ENCODE results near the gene MYO9A. TPM values are rescaled to one million over a fixed set of nuclear protein-coding genes. Genes with fewer than 3 reads are reported as not detected.
"Not testable (repeated sequence)": the region's sequence is repeated elsewhere in the genome, so short reads cannot be mapped to it uniquely, and the experiment has no call there.

Gene MYO9A
- total RNA-seq, 1 donor = 18.3 TPM

- no peak for DNase-seq (ENCODE audit: low read depth in 2 of 3, low spot score in 2 of 3)
These were observed 229.2 kb downstream of the MYO9A start for GRCh38 chr15:71888797-71889196.

DNA sequence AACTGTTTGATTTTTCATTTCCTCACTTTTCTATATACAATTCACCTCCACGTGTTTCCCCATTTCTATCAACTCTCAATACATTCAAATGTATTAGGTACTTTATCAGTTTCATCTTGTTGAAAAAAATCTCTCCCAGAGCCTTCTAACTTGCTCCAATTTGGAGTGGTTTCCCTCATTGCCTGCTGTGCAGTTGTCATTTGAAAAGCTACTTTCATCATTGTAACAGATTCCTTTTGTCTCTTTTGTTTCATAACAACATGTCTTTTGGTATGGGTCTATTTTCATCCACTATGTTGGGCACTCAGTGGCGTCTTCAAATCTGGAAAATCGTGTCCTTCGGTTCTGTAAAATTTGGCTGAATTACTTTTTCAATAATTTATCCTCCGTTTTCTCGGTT is 232.6 kb downstream of the MYO9A start:
- DNase-seq (ENCODE audit: low read depth in 2 of 3, low spot score in 2 of 3) = no peak

DNA sequence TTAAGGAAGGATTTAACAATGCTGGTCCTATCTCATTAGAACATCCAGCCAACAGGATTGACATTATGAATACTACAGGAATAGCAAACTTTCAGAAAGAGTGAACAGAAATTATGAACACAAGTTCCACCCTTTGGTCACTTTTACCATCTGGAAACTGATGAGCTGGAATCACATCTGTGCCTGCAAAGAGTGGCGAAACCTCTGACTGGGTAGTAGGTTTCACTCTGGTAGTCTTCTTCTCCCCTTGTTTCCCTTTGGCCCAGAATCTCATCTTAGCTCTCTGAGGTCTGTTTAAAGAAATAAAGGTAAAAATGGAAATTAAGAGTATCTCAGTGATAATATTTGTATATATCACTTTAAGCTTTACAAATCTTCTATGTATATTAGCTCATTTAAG is 234.5 kb downstream of the MYO9A start:
- no peak for DNase-seq (ENCODE audit: low read depth in 2 of 3, low spot score in 2 of 3)

DNA sequence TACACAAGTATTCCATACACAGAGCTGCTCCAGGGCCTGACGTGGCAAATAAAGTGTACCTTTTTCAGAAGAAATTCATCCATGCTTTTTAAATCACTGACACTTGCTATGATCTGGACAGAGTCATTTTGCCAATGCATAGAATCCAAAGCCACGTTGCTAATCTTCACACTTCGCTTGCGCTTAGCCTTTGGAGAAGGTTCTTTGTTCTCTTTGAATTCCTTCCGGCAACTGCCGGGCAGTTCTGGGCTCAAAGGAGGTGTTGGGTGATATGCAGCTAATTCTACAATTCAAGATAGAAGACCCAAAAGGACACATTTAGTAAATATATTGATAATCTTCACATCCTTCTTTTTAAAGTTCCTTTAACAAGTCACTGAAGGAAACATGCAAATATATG is 237.7 kb downstream of the MYO9A start:
- no peak for DNase-seq (ENCODE audit: low read depth in 2 of 3, low spot score in 2 of 3)

DNA sequence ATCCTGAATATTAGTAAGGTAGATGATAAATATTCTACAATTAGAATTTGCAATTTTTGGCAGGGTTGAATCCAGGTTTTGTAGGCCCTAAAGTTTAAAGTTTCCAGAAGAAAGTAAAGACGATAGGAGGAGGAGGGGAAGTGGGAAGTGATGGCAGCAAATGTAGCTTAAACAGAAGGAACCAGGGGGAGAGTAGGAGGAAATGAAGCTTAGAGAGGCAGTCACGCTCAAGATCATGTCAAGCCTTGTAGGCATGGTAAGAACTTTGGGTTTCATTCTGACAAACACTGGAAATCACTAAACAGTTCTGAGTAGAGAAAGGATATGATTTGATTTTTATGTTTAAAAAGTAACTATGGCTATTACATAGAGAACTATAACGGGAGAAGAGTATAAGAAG is 243.7 kb downstream of the MYO9A start:
- DNase-seq (ENCODE audit: low read depth in 2 of 3, low spot score in 2 of 3) = no peak

- DNase-seq (ENCODE audit: low read depth in 2 of 3, low spot score in 2 of 3) = not testable (repeated sequence)
These were observed 259.7 kb downstream of the MYO9A start for GRCh38 chr15:71858232-71858631.

- no peak for DNase-seq (ENCODE audit: low read depth in 2 of 3, low spot score in 2 of 3)
These were observed 264.4 kb downstream of the MYO9A start for GRCh38 chr15:71853543-71853942.

GRCh38 chr15:71844916-71845315 is 273.0 kb downstream of the MYO9A start:
- no peak for DNase-seq (ENCODE audit: low read depth in 2 of 3, low spot score in 2 of 3)

DNA sequence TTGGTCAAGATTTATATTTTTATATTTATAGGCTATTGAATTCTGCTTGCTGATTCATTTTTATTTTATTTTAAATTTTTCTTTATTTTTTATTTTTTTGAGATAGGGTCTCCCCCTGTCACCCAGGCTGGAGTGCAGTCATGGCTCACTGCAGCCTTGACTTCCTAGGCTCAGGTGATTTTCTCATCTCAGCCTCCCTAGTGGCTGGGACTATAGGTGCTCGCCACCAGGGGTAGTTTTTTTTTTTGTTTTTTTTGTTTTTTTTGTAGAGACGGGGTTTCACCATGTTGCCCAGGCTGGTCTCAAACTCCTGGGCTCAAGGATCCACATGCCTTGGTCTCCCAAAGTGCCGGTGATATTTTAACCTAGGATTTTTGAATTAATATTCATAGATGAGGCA is 276.4 kb downstream of the MYO9A start:
- no peak for DNase-seq (ENCODE audit: low read depth in 2 of 3, low spot score in 2 of 3)

DNA sequence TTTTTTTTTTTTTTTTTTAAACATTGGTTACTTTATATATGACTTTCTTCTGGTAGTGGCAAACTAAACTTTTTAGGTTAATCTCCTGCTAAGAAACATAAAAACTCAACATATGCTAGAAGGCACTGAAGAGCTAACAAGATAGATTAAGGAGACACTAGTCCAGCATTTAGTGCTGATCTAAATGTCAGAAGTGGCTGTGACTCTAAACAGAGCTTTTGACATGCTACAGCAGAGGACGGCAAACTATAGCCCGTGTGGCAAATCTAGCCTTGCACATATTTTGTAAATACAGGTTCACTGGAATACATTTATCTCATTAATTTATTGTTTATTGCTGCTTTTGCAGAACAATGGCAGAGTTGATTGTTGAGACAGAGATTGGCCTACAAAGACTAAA is 287.0 kb downstream of the MYO9A start:
- DNase-seq (ENCODE audit: low read depth in 2 of 3, low spot score in 2 of 3) = no peak

DNA sequence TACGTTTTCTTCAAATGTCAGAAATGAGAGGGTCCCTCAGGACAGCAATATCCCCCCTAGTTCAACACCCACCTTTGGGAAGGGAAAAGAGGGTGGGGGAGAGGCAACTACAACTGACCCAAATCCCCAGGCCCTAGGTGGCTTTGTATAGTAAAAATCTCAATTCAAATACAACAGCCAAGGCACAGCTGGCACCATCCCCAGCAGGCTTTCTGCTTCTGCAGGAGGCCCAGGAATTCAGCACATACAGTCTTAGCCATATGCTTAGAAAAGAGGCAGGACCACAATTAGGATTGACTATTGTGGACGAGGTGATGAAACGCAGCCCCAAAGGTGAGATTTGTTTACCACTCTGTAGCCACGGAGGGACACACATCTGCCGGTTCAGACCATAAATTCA is 291.8 kb downstream of the MYO9A start:
- no peak for DNase-seq (ENCODE audit: low read depth in 2 of 3, low spot score in 2 of 3)

DNA sequence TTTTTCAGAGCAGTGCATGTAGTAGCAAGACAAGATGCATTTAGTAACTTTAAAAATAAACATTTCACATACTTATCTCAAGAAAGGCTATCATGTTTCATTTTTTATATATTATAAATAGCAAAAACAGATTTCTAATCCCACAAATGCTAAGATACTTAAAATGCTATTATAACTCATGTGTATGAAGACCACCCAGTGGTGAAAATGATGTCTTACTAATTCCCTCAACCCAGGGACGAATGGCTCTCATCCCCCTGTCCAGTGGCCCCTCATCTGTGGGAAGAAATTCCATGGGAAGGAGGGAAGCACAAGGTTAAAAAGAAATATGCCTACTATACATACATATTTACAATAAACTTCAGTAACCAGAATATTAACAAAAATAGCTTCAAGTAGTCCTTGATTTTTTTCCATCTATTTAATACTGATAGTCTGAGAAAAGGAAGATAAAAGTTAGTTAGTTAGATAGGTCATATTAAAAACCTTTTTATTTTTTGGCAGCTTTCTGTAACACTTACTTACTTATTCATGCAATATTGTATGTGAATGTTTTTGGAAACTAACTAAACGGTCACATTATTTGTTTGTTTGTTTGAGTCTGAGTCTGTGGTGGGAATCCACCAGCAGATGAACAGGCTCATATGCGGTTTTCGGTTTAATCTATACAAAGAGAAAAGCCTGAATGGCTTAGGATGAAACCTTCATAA is 292.8 kb downstream of the MYO9A start:
- no peak for DNase-seq (ENCODE audit: low read depth in 2 of 3, low spot score in 2 of 3)

GRCh38 chr15:71823801-71824200 is 294.1 kb downstream of the MYO9A start:
- DNase-seq (ENCODE audit: low read depth in 2 of 3, low spot score in 2 of 3) = no peak

- no peak for DNase-seq (ENCODE audit: low read depth in 2 of 3, low spot score in 2 of 3)
These were observed 294.9 kb downstream of the MYO9A start for GRCh38 chr15:71822890-71823630.

DNA sequence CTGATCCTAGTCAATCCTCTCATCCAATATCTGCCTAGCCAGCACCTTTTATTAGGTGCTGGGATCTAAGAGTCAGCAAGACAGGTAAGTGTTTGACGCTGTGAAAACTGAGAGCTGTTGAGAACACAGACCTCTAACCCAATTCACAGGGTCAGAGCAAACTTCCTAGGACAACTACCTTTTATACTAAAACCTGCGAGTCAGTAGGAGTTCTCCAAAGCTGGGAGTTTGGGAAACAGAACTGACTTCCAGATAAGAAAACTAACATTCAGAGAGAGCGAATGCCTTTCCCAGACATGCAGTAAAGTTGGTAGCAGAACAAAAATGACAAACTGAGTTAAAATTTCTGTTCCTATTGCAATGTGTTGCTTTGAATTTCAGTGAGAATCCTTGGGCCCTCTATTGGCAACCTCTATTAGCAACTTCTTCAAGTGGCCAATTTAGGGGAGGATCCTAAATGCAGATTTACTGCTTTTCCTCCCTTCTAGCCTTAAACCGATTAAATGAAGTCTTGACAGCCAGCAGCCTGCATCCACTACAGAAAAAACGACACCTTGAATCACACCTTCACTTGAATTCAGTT is 296.3 kb downstream of the MYO9A start:
- no peak for DNase-seq (ENCODE audit: low read depth in 2 of 3, low spot score in 2 of 3)

- no peak for DNase-seq (ENCODE audit: low read depth in 2 of 3, low spot score in 2 of 3)
These were observed 297.8 kb downstream of the MYO9A start for GRCh38 chr15:71820127-71820526.

GRCh38 chr15:71817351-71817750 is 300.6 kb downstream of the MYO9A start:
- DNase-seq (ENCODE audit: low read depth in 2 of 3, low spot score in 2 of 3) = no peak

- DNase-seq (ENCODE audit: low read depth in 2 of 3, low spot score in 2 of 3) = no peak
These were observed 302.6 kb downstream of the MYO9A start for GRCh38 chr15:71815301-71815700.

GRCh38 chr15:71813723-71814470 is 304.1 kb downstream of the MYO9A start:
- no peak for DNase-seq (ENCODE audit: low read depth in 2 of 3, low spot score in 2 of 3)

- no peak for DNase-seq (ENCODE audit: low read depth in 2 of 3, low spot score in 2 of 3)
These were observed 304.8 kb downstream of the MYO9A start for GRCh38 chr15:71812966-71813722.
